ENCODE measurements around the gene FARP2.

The FARP2 gene

GRCh38 chr2:241485172-241485911 is 129.3 kb downstream of the FARP2 start:
- DNase-seq (ENCODE audit: low read depth) = no peak

GRCh38 chr2:241489088-241489487 is 133.0 kb downstream of the FARP2 start:
- DNase-seq (ENCODE audit: low read depth) = no peak

GRCh38 chr2:241489733-241490680 is 133.9 kb downstream of the FARP2 start:
- DNase-seq (ENCODE audit: low read depth) = peak; percentile 60

- DNase-seq (ENCODE audit: low read depth) = no peak
These were observed 134.9 kb downstream of the FARP2 start for GRCh38 chr2:241490825-241491506.

- DNase-seq (ENCODE audit: low read depth) = no peak
These were observed 135.6 kb downstream of the FARP2 start for GRCh38 chr2:241491549-241492173.

- no peak for DNase-seq (ENCODE audit: low read depth)
These were observed 136.1 kb downstream of the FARP2 start for GRCh38 chr2:241492174-241492565.

- DNase-seq (ENCODE audit: low read depth) = no peak
These were observed 137.0 kb downstream of the FARP2 start for GRCh38 chr2:241493092-241493491.

GRCh38 chr2:241494311-241494908 is 138.3 kb downstream of the FARP2 start:
- no peak for DNase-seq (ENCODE audit: low read depth)

- DNase-seq (ENCODE audit: low read depth) = no peak
These were observed 139.3 kb downstream of the FARP2 start for GRCh38 chr2:241495172-241496002.

- no peak for DNase-seq (ENCODE audit: low read depth)
These were observed 140.1 kb downstream of the FARP2 start for GRCh38 chr2:241496003-241496707.

- DNase-seq (ENCODE audit: low read depth) = no peak
These were observed 141.1 kb downstream of the FARP2 start for GRCh38 chr2:241496904-241497877.

GRCh38 chr2:241498115-241499070 is 142.3 kb downstream of the FARP2 start:
- no peak for DNase-seq (ENCODE audit: low read depth)

GRCh38 chr2:241499146-241499965 is 143.3 kb downstream of the FARP2 start:
- DNase-seq (ENCODE audit: low read depth) = no peak

- no peak for DNase-seq (ENCODE audit: low read depth)
These were observed 143.9 kb downstream of the FARP2 start for GRCh38 chr2:241500016-241500415.

- no peak for DNase-seq (ENCODE audit: low read depth)
These were observed 144.4 kb downstream of the FARP2 start for GRCh38 chr2:241500431-241500975.

GRCh38 chr2:241501099-241501541 is 145.0 kb downstream of the FARP2 start:
- no peak for DNase-seq (ENCODE audit: low read depth)

All from EH (cell line).